Measurements from ENCODE around the gene DCST2. TPM values are rescaled to one million over a fixed set of nuclear protein-coding genes. Genes with fewer than 3 reads are reported as not detected.

The DCST2 gene
- total and polyA plus RNA-seq, 2 of the 8 experiments (the other 6 are each of a cell fraction or from before 2014, with no cell fraction given) = 0.43 to 2.1 TPM

DNA sequence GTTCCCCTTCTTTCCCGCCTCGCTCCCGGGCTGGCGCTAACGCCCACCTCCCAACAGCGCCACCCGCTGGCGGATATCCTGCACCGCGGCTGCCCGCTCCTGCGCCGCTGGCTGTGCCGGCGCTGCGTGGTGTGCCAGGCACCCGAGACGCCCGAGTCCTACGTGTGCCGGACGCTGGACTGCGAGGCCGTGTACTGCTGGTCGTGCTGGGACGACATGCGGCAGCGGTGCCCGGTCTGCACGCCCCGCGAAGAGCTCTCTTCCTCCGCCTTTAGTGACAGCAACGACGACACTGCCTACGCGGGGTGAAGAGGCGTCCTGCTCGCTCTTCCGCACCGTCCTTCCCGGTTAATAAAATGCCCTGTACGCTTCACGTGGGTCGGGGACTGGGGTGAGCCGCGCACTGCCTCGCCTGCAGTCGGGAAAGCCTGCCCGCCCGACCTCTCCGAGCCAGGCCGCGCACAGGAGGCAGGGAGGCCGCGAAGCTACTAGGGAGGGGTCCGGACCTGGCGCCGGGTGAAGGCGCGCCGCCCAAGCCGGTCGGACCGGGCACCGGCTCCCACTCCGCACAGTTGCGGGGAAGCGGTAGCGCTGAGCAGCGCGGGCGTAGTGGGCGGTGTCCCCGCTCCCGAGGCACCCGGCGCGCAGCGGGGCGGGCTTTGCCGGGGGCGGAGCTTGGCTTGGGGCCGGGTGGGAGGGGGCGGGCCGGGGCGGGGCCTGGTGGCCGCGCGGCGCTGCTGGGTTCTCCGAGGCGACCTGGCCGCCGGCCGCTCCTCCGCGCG lies 17.2 kb upstream of the DCST2 start, which contains the start of gene ADAM15 (continued):
- TF ChIP-seq CBX8 (IDR thresholded peaks at IDR 0.05; ENCODE audit: borderline replicate concordance, low read depth, low read length) (no peak), SIN3A (conservative IDR thresholded peaks at IDR 0.05 in 1 of 2, IDR thresholded peaks at IDR 0.05 in 1 of 2; ENCODE audit: low read depth in 1 of 2, low read length in 2 of 2) (peak; percentile 70 to 73; a peak in 1 of 4 replicates), CHD2 (IDR thresholded peaks at IDR 0.05; ENCODE audit: low read length) (no peak), SUZ12 (IDR thresholded peaks at IDR 0.05; ENCODE audit: low read length) (peak; percentile 2; the same call in 1 of the 2 replicates), SIX5 (IDR thresholded peaks at IDR 0.05; ENCODE audit: low read depth, low read length) (no peak), SIRT6 (IDR thresholded peaks at IDR 0.05; ENCODE audit: low read length) (no peak), SP1 (IDR thresholded peaks at IDR 0.05; ENCODE audit: low read depth, low read length) (peak; percentile 70; the same call in 1 of the 2 replicates), SRF (IDR thresholded peaks at IDR 0.05; ENCODE audit: low read depth, low read length) (no peak), CBX5 (IDR thresholded peaks at IDR 0.05; ENCODE audit: low read depth, low read length) (no peak), ATF3 (IDR thresholded peaks at IDR 0.05; ENCODE audit: insufficient read depth, low read depth, low read length) (no peak), BCL11A (IDR thresholded peaks at IDR 0.05; ENCODE audit: low read depth in 2 of 2, low read length in 2 of 2) (no peak), CTBP2 (IDR thresholded peaks at IDR 0.05; ENCODE audit: borderline replicate concordance, insufficient read depth, insufficient read length, low read length) (peak; percentile 74), POLR2A (IDR thresholded peaks at IDR 0.05; ENCODE audit: control extremely low read depth in 1 of 2, low read depth in 2 of 2, low read length in 2 of 2) (no peak), RFX5 (IDR thresholded peaks at IDR 0.05; ENCODE audit: borderline replicate concordance, low read depth, low read length) (no peak), EGR1 (IDR thresholded peaks at IDR 0.05; ENCODE audit: borderline replicate concordance, low read depth, low read length) (peak; percentile 51; the same call in 1 of the 2 replicates), EZH2 (IDR thresholded peaks at IDR 0.05; ENCODE audit: low read depth, low read length, severe bottlenecking) (no peak), MAFK (IDR thresholded peaks at IDR 0.05; ENCODE audit: low read depth, low read length) (no peak), SAP30 (IDR thresholded peaks at IDR 0.05; ENCODE audit: insufficient read depth, insufficient replicate concordance, low read length) (no peak), CREB1 (IDR thresholded peaks at IDR 0.05) (peak; percentile 58; the same call in 1 of the 2 replicates), FOSL1 (IDR thresholded peaks at IDR 0.05; ENCODE audit: insufficient read depth, low read depth, low read length) (no peak), RBBP5 (IDR thresholded peaks at IDR 0.05; ENCODE audit: borderline replicate concordance, low read depth, low read length) (0 out of 2 replicates have a peak, but pooled peaks have one; percentile 28), POU5F1 (IDR thresholded peaks at IDR 0.05; ENCODE audit: low read depth, low read length) (no peak)

Measured in H1 (cell line).